Activated CD8-positive, alpha-beta memory T cell treated with anti-CD3 and anti-CD28 coated beads, Interleukin-2, amount 10 ng/mL, durations not matched to agents 7 days and 5 days (primary cell): ENCODE results near the gene TREML1. TPM values are rescaled to one million over a fixed set of nuclear protein-coding genes. Genes with fewer than 3 reads are reported as not detected.

Source experiments
- ATAC-seq: fragments of 150-1000 bp; cut with Tn5 transposase; one replicate; pipeline ENCODE4 v1.10.0; 2021; ENCODE audit warnings: moderate library complexity
- CTCF ChIA-PET: fragments of 350-600 bp; sonication (Branson Sonifier 250); formaldehyde crosslinking; loops from one replicate; lab custom pipeline; 2021; ENCODE audit warnings: antibody characterized with exemption; lab: Charles Lee
- DNase-seq: peaks from one replicate; pipeline ENCODE4 v3.0.0-alpha.2; 2020
- H3K27ac Mint-ChIP-seq: one replicate; pipeline ENCODE4 v1.8.0; 2021; ENCODE audit warnings: mild to moderate bottlenecking, mixed read lengths
- H3K27me3 Mint-ChIP-seq: one replicate; pipeline ENCODE4 v1.8.0; 2021; ENCODE audit warnings: mixed read lengths
- H3K36me3 Mint-ChIP-seq: one replicate; pipeline ENCODE4 v1.8.0; 2021; ENCODE audit warnings: mild to moderate bottlenecking, mixed read lengths
- H3K4me1 Mint-ChIP-seq: one replicate; pipeline ENCODE4 v1.8.0; 2021; ENCODE audit warnings: mixed read lengths
- H3K4me3 Mint-ChIP-seq: one replicate; pipeline ENCODE4 v1.8.0; 2021; ENCODE audit warnings: mild to moderate bottlenecking, moderate library complexity, mixed read lengths
- H3K9me3 Mint-ChIP-seq: one replicate; pipeline ENCODE4 v1.8.0; 2022; ENCODE audit warnings: low read depth, mixed read lengths
- total RNA-seq, 2 experiments: library from RNA; stranded (reverse); gene quantifications; one replicate each; pipeline ENCODE4 v1.2.3, GENCODE V29; 2021

The TREML1 gene
- total RNA-seq, 2 experiments from 2014 or later, result not detected

DNA sequence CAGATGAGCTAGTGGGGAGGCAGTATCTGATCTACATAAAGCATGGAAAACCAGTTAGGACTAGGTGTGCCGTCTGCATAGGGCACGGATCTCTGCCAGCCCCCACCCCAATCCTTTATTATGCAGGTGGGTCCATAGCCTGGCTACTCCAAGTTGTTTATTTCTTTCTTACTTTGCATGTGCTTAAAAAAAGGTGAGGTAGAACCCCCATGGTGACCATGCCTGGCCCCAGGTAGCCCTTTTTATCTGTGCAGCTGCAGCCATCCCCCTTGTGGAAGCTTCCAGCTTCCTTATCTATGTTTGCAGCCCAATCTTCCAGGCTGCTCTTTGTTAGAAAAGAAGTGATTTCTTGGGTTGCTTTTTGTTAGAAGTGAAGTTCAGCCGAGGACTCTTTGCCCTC, 17.8 kb upstream of the TREML1 start:
- CTCF ChIA-PET, result no interaction called here
- peaks cover 19% of the 10 kb centered on the region for H3K27me3 Mint-ChIP-seq
- ATAC-seq (no peak), DNase-seq (no peak)
- no peak overlapping the region for H3K4me3 Mint-ChIP-seq
- no peak overlapping the region for H3K27ac Mint-ChIP-seq
- H3K4me1 Mint-ChIP-seq, result no peaks in the 10 kb centered on the region
- H3K9me3 Mint-ChIP-seq, result no peaks in the 10 kb centered on the region
- H3K36me3 Mint-ChIP-seq, result no peaks in the 10 kb centered on the region

DNA sequence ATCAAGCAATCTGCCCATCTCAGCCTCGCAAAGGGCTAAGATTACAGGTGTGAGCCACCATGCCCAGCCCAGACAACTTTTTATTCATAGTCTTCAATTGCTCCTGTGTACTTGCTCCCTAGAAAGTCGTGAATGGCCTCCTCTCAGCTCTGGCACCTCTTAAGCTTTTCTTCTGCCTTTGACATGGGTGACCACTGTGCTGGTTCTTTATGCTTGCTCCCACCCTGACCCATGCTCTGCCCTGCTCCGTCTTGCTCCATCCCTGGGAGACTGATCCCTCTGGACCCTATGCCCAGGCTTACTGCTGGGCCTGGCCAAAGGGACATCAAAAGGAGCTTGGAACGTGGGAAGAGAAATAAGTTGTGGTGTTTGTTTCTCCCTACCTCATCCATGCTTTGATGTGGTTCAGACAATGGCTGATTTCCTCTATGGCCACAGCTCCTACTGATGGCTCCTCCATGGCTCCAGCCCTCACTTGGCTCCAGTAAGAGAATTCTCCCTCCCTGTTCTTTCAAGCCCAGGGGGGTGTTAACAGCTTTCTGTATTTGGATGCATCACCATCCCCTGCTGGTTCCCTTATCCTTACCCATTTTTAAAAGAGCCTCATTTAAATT, 16.5 kb upstream of the TREML1 start:
- no peak overlapping the region for H3K27ac Mint-ChIP-seq
- ATAC-seq (no peak), DNase-seq (no peak)
- H3K4me3 Mint-ChIP-seq, result no peak overlapping the region
- H3K36me3 Mint-ChIP-seq, result no peaks in the 10 kb centered on the region
- H3K9me3 Mint-ChIP-seq, result no peaks in the 10 kb centered on the region
- CTCF ChIA-PET, result interaction anchor here (0.8 to 1.4 kb wide), 4 partner anchors 11 to 45 kb away, joined by 3 to 5 read pairs (median 3); no protein-coding TSS in a partner anchor
- H3K4me1 Mint-ChIP-seq, result no peaks in the 10 kb centered on the region
- H3K27me3 Mint-ChIP-seq, result peaks cover 24% of the 10 kb centered on the region

DNA sequence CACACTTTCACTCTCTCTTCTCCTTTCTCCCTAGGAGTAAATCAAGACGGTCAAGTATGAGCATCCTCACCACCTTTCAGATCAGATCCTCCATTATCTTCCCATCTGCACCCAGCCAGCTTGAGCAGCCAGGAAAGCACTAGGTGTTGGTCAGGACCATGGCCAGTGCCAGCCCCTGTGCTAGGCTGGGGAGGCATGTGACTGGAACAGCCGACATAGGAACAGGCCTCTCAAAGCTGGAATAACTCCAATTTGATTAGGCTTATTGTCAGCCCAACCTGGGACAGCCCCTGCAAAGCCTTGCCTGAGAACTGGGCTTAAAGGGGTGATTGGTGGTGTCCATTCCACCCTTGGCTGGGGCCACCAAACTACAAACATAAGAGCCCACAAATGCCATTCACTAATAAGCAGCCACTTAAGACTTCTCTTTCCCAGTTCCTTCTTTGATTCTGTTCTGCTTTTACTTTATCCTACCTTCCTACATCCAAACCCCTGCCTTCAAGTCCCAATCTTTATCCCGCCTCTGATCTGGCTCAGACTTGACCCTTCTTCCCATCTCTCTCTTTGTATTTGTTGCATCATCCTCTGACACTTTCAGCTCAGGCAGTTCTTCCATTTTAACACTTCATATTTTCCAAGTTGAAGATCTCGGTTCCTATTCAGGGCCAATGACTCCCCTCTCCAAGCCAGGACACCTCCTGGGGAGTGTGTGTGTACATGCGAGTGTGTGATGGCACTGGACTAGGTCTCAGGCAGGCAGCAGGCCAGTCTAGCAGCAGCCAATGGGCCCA, 13.2 kb upstream of the TREML1 start:
- H3K4me1 Mint-ChIP-seq, result no peaks in the 10 kb centered on the region
- ATAC-seq (no peak), DNase-seq (no peak)
- no peaks in the 10 kb centered on the region for H3K36me3 Mint-ChIP-seq
- H3K27me3 Mint-ChIP-seq, result peaks cover 19% of the 10 kb centered on the region
- CTCF ChIA-PET, result interaction anchor here (1.2 kb wide), 1 partner anchor 15 kb away, joined by 3 read pairs; no protein-coding TSS in a partner anchor
- no peak overlapping the region for H3K27ac Mint-ChIP-seq
- H3K4me3 Mint-ChIP-seq, result no peak overlapping the region
- H3K9me3 Mint-ChIP-seq, result no peaks in the 10 kb centered on the region

DNA sequence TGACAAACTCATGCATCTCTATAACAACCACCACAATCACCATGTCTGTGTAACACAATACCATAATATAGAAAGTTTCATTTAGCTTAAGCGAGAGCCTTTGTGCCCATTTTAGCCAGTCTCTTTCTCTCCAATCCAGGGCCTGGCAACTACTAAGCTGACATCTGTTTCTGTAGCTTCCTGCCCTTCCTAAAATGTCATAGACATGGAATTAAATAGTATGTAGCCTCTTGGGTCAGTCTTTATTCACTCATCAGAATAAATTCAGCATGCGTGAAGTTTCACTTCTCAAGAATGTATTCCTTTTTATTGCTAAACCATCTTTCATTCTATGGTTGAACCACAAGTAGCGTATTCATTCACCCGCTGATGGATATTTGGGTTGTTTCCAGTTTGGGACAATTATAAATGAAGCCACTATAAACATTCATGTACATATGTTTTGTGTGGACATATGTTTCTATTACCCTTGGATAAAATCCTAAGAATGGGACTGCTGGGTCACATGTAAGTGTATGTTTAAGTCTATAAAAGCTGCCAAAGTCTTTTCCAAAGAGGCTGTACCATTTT, 10.5 kb upstream of the TREML1 start:
- Mint-ChIP-seq H3K27me3 (peaks cover 15% of the 10 kb centered on the region), H3K4me1 (no peaks in the 10 kb centered on the region), H3K9me3 (no peaks in the 10 kb centered on the region), H3K4me3 (no peak overlapping the region), H3K27ac (no peak overlapping the region), H3K36me3 (no peaks in the 10 kb centered on the region)
- CTCF ChIA-PET, result no interaction called here
- ATAC-seq, result no peak
- DNase-seq, result no peak

DNA sequence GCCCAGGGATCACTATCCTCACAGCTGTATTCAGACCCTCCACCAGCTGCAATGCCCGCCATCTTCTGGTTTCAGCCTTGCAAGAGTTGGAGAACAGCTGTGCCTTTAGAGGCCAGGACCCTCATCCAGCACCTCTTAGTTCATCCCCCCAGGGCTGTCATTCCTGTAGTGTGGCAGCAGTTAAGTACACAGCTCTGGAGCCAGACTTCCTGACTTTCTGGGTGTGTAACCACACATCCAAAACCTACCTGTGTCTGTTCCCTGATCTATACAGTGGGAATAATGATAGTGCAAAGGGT, 9.2 kb upstream of the TREML1 start:
- no peaks in the 10 kb centered on the region for H3K36me3 Mint-ChIP-seq
- no peak overlapping the region for H3K4me3 Mint-ChIP-seq
- ATAC-seq (no peak), DNase-seq (no peak)
- no peak overlapping the region for H3K27ac Mint-ChIP-seq
- CTCF ChIA-PET, result no interaction called here
- peaks cover 15% of the 10 kb centered on the region for H3K27me3 Mint-ChIP-seq
- no peaks in the 10 kb centered on the region for H3K9me3 Mint-ChIP-seq
- no peaks in the 10 kb centered on the region for H3K4me1 Mint-ChIP-seq

DNA sequence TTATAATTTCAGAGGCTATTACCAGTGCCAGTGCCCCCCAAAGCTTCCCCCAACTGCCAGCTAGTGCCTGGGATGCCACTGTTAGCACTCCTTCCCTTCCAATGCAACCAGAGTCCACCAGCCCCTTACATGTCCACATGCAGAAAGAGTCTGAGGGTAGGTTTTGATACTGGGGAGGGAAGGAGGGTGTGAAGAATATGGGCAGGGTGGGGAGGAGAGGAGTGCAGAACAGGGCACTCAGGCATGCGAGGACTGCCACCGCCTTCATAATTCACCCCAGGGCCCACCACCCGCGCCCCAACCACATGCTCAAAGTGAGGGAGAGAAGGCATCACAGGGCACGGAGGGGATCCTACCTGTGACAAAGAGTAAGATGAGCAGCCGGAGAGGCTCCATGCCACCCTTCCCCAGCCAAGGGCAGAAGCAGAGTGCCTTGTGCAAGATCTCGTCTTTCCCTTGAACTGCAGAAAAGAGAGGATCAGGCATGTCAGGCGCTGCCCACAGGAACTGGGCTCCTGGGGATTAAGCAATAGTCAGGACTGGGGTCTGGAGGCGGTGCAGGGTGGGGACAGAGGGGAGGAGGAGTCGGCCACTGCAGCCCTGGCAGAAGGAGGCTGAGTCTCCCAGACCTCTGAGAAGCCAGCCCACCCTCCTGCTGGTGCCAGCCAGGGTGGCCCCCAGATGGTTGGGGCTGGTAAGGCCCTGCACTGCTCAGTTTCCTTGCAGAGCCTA, 8.7 kb upstream of the TREML1 start, which contains the start of gene TREM2:
Gene TREM2, minus strand, starts transcription at position 430 of the 732 bp plus-strand sequence. Its CDS starts 34 bp downstream, at position 396.
- ATAC-seq, result no peak

DNA sequence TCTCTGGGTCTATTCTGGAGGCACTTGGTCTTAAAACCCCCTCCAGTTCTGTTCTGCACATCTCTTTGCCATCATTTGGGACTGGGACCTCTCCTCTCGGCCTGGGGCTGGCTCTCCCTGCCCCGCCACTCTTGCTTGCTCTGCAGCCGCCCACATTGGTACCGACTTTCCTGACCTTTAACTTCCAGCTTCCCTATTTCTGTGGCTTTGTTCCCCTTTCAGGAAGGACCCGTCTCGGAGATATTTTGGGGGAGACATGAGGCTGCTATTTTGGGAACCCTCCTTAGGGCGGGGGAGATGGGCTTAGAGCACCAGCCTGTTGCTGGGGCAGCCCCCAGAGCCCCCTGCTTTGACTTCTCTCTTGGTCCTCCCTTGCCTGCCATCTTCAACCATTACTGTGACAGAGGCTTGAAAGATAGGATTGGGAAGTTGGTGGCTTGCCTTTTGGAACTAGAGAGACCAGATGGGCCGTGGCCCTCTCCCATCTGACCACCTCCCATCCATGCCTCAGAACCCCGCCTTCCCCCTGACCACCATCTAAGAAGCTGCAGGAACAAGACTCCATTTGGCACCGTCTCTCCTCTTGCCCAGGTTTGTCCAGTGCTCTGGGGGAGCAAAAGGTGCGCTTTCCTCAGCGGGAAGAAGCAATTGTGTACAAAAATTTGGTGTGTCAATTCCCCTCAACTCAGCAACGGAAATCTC, 7.9 kb upstream of the TREML1 start:
- no peaks in the 10 kb centered on the region for H3K36me3 Mint-ChIP-seq
- DNase-seq (no peak), ATAC-seq (no peak)
- peaks cover 17% of the 10 kb centered on the region for H3K27me3 Mint-ChIP-seq
- H3K9me3 Mint-ChIP-seq, result no peaks in the 10 kb centered on the region
- H3K4me3 Mint-ChIP-seq, result no peak overlapping the region
- CTCF ChIA-PET, result no interaction called here
- H3K27ac Mint-ChIP-seq, result no peak overlapping the region
- H3K4me1 Mint-ChIP-seq, result no peaks in the 10 kb centered on the region

More for the DNA sequence above, 8.7 kb upstream of the TREML1 start, which contains the start of gene TREM2:
- no peak within 1 kb of the TSS for H3K4me3 Mint-ChIP-seq
- no peaks in the 10 kb centered on the region for H3K36me3 Mint-ChIP-seq
- no peaks in the 10 kb centered on the region for H3K9me3 Mint-ChIP-seq
- no peak for DNase-seq
- H3K4me1 Mint-ChIP-seq, result no peaks in the 10 kb centered on the region
- peaks cover 18% of the 10 kb centered on the region for H3K27me3 Mint-ChIP-seq
- CTCF ChIA-PET, result no interaction called here
- H3K27ac Mint-ChIP-seq, result no peak within 1 kb of the TSS

DNA sequence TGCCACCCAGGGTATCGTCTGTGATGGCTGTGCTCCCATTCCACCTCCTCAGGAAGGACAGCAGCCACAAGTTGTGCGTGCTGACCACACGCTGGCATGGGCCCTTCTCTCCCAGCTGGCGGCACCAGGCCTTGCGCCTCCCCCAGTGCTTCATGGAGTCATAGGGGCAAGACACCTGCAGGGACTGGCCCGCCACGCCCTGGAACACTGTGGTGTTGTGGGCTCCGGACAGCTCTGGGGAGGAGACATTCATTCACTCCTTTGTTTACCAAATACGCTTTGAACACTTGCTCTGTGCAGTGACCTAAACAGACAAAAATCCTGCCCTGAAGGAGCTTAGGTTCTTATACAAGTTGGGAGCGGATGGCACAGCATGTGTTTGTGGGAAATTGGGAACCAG, 7.2 kb upstream of the TREML1 start:
- no peaks in the 10 kb centered on the region for H3K9me3 Mint-ChIP-seq
- ATAC-seq, result no peak
- no peaks in the 10 kb centered on the region for H3K36me3 Mint-ChIP-seq
- CTCF ChIA-PET, result no interaction called here
- peaks cover 10% of the 10 kb centered on the region for H3K27me3 Mint-ChIP-seq
- no peak for DNase-seq
- no peaks in the 10 kb centered on the region for H3K4me1 Mint-ChIP-seq
- H3K27ac Mint-ChIP-seq, result no peak overlapping the region
- H3K4me3 Mint-ChIP-seq, result no peak overlapping the region

DNA sequence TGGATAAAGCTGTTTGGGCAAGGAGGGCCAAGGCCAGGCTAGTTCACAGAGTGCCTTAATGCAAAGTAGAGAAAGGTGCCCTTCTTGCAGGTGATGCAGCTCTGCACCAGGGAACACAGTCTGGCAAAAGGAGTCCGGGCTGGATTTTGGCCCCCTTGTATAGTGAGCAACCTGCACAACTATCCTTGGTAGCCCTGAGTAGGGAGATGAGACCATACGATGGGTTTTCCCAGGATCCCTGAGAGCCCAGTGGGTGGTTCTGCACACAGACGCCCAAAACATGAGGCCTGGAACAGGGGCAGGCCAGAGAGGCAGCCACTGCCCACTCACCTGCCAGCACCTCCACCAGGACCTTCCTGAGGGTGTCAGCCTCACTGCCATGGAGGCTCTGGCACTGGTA, 6.8 kb upstream of the TREML1 start:
- Mint-ChIP-seq H3K27me3 (peaks cover 8% of the 10 kb centered on the region), H3K9me3 (no peaks in the 10 kb centered on the region), H3K36me3 (no peaks in the 10 kb centered on the region), H3K4me1 (no peaks in the 10 kb centered on the region), H3K4me3 (no peak overlapping the region), H3K27ac (no peak overlapping the region)
- DNase-seq (no peak), ATAC-seq (no peak)
- CTCF ChIA-PET, result no interaction called here

DNA sequence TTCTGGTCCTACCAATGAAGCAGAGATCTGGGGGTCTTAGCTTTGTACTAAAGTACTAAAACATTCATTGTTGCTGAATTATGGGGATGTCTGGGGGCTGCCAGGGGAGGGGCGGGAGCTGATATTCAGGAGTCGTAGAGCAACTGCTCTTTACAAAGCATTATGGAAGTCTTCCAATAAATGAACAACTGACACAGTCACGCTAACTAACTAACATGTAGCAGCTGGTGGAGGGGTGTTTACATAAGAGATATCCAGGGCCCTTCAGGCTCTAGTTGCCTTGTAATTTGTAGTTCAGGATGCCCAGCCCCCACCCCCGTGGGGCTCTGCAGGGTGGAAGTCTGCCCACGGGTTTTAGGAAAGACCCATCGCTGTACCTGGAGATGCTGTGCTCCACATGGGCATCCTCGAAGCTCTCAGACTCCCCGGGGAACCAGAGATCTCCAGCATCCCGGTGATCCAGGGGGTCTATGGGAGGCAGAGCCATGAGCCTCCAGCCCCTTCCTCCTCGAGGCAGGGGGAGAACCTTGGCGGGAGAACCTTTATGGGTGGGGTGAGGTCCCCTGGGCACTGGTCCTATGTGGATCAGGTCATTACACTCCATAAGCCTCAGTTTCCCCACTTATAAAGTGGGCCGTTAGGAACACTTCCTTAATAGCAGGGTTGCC, 5.4 kb upstream of the TREML1 start:
- Mint-ChIP-seq H3K9me3 (no peaks in the 10 kb centered on the region), H3K27me3 (peaks cover 17% of the 10 kb centered on the region), H3K4me1 (no peaks in the 10 kb centered on the region), H3K36me3 (no peaks in the 10 kb centered on the region), H3K27ac (no peak overlapping the region), H3K4me3 (no peak overlapping the region)
- no peak for DNase-seq
- ATAC-seq, result no peak
- CTCF ChIA-PET, result no interaction called here

DNA sequence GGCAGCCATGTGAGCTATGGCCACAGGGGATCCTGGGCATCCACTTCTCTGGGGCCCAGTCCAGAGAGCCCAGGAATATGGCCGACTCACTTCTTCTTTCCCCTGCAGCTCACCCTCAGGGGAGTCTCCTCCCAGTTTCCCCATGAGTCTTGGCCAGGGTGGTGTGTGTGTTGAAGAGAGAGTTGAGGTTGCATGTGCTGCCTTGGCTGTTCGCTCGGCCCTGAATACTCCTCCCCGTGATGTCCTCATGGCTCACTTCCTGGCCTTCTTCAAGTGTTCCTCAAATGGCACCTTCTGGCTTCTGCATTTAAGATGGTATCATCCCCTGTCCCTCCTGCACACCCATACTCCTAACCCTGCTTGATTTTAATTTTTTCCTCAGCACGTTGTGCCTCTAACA, 3.2 kb upstream of the TREML1 start:
- DNase-seq, result no peak
- CTCF ChIA-PET, result no interaction called here
- Mint-ChIP-seq H3K9me3 (no peaks in the 10 kb centered on the region), H3K4me1 (no peaks in the 10 kb centered on the region), H3K36me3 (no peaks in the 10 kb centered on the region), H3K27ac (no peak overlapping the region), H3K4me3 (no peak overlapping the region), H3K27me3 (peaks cover 17% of the 10 kb centered on the region)
- ATAC-seq, result no peak

DNA sequence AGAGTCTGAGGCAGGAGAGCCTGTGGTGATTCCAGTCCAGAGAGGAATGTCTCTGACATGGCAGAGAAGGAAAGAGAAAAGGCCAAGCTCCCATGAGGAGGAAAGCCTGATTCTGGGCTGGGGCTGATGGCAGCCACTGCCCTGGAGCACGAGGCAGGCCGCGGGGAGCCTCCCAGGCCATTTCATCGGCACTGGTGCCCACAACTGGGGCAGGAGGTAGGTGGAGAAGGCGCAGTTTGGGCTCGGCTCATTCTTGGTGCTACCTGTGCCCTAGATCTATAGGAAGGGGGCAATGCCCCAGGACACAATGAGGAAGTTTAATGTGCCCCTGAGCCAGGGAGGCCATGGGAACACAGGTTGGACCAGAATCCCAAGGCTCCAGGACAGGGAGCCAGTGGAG, 2.6 kb upstream of the TREML1 start:
- CTCF ChIA-PET, result no interaction called here
- Mint-ChIP-seq H3K4me3 (no peak overlapping the region), H3K27me3 (peaks cover 17% of the 10 kb centered on the region), H3K27ac (no peak overlapping the region), H3K36me3 (no peaks in the 10 kb centered on the region), H3K4me1 (no peaks in the 10 kb centered on the region), H3K9me3 (no peaks in the 10 kb centered on the region)
- no peak for DNase-seq
- ATAC-seq, result no peak

DNA sequence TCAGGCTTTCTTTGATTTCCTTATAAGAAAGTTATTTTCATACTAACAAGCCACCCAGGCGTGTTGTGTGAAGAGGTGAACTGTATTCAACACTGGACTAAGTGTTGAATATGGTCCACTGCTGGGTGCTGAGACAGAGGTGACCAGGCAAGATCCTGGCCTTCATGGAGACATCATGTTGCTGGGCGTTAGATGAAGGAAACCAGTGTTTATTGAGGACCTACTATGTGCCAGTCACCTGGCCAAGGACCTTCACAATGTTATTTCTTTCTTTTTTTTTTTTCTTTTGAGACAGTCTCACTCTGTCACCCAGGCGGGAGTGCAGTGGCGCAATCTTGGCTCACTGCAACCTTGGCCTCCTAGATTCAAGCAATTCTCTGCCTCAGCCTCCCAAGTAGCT, 1.9 kb upstream of the TREML1 start:
- H3K27ac Mint-ChIP-seq, result no peak overlapping the region
- DNase-seq, result no peak
- no peaks in the 10 kb centered on the region for H3K36me3 Mint-ChIP-seq
- no peak for ATAC-seq
- H3K4me3 Mint-ChIP-seq, result no peak overlapping the region
- no peaks in the 10 kb centered on the region for H3K9me3 Mint-ChIP-seq
- CTCF ChIA-PET, result no interaction called here
- no peaks in the 10 kb centered on the region for H3K4me1 Mint-ChIP-seq
- peaks cover 17% of the 10 kb centered on the region for H3K27me3 Mint-ChIP-seq
